GM21526 (cell line): ENCODE measurements around the gene ADCY6.

Experiments used
- ATAC-seq: cut with Tn5 transposase; IDR thresholded peaks from one replicate; pipeline ENCODE4 v1.9.1; 2021; ENCODE audit warnings: moderate library complexity; ENCODE audit not compliant: unreplicated experiment, low FRiP score

The ADCY6 gene

DNA sequence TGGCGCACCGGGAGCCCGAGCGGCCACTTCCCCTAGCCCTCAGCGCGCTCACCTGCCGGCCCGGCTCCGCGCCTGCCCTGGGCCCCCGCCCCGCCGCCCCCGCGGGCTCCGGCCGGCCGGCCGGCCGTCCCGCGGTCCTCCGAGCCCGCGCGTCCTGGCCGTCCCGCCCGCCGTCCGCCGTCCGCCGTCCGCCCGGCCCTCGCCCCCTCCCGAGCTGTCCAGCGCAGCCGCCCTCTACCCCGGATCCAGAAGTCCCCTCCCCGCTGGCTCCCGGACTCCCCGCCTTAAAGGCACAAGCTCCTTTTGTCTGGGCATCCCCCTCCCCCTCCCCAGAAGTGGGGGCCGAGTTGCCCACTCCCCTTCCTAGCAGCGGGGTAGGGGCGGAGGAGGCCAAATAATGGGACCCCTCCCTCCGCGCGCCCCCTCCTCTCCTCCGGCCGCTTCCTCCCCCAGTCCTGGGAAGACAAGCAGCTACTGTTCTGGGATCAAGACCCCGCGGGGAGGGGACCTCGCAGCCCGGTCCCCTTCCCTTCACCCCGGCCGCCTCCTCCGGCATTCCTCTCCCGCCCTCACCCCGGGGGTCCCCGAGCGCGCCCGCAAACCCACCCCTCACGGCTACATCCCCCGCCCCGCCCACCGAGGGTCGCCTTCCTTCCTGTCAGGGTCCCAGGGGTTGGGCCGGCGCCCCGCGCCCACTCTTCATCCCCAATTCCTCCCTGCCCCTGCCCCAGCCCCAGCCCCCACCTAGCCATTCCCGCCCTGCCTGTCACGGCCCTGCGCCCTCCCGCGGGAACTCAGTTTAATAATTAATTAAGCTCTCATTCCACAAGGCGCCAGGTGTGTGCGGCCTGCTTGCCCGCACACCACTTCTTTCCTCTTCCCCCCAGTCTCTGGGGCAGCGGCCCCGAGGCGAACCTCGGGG is at the start of gene ADCY6:
TSS of gene ADCY6 (minus strand) at position 236 of the 922 bp plus-strand sequence. CDS start 5,655 bp downstream, outside the sequence.
- ATAC-seq: no peak

DNA sequence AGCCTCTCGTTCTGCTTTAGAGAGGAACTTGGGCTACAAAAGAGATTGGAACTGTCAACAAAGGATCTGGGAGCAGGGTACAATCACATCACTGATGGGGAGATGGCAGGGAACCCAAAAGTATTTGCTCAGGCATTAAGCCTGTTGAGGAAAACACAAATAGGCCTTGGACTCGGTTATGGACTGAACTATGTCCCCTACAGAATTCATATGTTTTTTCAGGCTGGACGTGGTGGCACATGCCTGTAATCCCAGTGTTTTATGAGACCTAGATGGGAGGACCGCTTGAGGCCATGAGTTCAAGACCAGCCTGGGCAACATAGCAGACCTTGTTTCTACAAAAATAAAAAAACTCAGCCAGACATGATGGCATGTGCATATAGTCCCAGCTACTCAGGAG is 49.2 kb upstream of the ADCY6 start:
- no peak for ATAC-seq

DNA sequence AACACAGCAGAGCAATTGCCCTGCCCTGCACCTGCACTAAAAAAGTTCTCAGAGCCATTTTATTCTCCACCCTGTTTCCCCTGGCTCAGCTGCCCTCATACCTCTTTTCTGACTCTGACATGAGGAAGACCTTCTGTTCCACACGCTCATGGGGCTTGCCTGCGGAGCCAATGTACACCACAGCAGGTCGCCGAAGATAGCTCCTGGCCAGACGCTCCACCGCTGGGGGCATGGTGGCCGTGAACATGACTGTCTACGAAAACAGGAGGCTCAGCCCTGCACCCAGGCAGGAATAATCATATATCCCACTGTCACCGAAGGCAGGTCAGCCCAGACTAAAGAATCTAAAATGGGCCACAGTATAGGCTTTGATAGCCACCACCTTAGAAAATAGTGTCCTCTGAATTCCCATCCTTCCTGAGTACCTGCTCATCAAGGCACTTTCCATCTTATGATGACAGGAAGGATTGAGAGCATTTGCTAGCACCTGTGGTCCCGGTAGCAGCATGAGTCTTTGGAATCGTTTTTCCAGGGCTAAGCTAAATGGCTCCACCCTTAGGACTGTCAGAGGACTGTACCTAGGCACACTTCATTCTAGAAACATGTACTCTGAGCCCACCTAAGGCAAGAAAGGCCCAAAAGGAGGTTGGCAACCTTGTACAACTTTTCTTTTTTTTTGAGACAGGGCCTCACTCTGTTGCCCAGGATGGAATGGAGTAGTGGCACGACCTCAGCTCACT is 43.6 kb upstream of the ADCY6 start:
- ATAC-seq: no peak

DNA sequence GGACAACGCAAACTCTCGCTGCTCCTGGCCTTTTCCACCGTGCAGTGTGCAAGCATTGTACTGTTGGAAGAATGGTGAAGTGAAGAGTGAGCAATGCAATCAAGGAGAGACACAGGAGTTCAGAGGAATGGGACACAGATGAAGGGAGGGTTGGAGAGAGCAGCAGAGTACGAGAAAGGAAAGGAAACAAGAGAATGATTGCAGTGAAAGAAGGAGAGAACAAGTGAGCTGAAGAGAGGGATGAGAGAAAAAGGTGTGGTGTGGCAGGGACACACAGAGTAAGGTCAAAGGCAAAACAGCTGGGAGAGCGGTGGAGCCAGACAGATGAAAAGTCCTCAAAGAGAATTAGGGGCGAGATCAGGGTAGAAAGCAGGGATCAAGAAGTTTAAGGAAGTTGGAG is 42.4 kb upstream of the ADCY6 start:
- ATAC-seq: no peak

DNA sequence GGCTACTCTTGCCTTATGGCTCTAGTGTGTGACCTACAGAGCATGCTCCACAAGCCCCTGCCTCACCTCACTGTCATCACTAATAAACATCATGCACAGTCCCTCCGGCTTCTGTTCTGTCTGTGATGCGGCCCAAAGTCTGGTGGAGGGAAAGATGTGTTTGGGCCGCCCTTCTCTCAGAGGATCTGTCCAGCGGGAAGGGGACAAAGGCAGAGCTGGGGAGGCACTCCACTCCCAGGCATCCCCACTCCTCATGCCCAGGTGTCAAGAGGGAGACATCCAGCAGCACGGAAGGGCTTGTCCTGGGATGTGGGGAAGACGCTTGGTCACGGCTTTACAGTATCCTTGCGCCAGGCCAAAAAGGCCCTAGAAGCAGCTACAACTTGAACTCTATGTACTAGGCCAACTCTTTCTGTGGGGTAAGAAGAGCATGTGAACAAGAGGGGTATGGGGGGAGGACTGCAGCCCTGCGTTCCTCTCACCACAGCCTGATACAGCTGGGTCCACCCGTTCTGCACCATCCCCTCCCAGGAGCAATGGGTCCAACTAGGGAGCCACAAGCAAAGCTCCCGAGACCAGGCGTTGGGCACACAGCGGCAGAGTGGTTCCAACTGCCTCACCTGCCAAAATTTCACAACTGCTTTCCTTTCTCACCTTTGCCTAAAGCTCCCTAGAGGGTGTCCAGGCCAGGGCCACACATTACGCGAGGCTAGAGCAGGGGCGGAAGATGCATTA is 40.1 kb upstream of the ADCY6 start:
- no peak for ATAC-seq

DNA sequence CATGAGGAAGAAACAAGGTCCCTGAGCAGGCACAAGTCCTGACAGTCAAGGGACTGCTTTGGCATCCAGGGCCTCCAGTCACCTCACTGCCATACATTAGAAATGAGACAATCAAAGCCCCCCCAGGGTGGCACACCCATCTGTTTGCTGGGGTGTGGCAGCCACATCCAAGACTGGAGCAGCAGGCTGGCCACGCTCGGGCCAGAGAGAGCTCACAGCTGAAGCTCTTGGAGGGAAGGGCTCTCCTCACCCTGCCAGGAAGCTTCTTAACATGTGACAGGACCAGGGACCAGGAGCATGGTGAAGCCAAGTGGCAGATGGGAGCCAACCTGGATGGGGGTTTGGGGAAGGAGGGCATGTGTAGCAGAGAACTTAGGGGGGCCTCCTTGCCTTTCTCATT is 39.4 kb upstream of the ADCY6 start:
- no peak for ATAC-seq

DNA sequence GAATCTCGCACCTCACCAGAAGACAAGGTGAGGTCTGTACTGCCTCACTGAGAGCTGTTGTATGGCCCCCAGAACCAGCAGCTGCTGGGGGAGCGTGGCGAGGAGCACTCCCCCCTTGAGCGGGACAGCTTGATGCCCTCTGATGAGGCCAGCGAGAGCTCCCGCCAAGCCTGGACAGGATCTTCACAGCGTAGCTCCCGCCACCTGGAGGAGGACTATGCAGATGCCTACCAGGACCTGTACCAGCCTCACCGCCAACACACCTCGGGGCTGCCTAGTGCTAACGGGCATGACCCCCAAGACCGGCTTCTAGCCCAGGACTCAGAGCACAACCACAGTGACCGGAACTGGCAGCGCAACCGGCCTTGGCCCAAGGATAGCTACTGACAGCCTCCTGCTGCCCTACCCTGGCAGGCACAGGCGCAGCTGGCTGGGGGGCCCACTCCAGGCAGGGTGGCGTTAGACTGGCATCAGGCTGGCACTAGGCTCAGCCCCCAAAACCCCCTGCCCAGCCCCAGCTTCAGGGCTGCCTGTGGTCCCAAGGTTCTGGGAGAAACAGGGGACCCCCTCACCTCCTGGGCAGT is 38.7 kb upstream of the ADCY6 start:
- no peak for ATAC-seq

DNA sequence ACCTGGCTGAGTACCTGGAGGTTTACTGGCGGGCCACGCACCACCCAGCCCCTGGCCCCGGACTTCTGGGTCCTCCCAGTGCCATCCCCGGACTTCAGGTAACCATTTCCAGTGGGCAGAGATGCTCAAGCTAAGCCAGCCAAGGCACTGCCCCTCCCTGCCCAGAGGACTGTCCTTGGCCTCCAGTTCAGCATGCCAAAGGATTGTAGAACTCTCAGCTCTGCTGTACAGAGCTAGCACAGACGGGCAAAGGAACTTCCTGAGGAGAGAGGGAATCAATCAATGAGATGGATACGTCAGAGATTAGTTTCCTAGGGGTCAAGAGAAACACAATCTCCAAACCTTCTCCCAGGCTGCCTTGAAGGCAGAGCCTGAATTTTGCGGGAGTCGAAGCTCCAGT is 38.1 kb upstream of the ADCY6 start:
- no peak for ATAC-seq

DNA sequence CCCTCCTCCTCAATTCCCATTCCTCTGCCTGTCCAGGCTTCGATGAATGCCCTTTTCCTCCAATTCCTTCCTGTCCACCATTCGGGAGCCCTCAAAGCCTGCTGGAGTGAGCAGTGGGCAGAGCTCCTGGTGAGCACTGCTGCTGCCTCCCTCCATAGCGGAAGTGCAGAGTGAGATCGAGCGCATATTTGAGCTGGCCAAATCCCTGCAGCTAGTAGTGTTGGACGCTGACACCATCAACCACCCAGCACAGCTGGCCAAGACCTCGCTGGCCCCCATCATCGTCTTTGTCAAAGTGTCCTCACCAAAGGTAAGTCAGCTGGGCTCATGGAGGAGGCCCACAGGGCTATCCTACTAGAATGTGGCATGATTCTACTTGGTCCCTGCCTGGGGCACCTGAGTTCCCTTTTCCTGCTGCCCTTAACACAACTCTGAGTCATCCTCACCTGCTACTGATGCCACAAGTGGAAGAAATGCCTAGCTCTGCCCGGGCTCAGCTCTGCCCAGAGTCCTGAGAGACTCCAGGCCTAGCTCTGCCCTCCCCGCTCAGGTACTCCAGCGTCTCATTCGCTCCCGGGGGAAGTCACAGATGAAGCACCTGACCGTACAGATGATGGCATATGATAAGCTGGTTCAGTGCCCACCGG is 37.4 kb upstream of the ADCY6 start:
- ATAC-seq: no peak

DNA sequence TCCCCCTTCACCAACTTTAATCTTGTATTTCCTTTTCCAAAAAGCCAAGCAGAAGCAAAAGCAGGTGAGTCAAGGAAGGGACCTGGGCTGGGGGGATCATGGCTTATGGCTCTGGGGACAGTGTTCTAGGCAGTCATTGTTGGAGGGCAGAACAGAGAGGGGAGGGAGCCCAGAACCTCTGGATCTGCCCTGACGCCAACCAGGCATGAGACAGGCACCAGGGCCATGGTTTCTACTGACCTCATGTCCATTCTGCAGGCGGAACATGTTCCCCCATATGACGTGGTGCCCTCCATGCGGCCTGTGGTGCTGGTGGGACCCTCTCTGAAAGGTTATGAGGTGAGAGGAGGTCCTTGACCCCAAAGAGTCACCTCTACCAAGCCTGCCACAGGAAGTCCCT is 36.0 kb upstream of the ADCY6 start:
- ATAC-seq: no peak

DNA sequence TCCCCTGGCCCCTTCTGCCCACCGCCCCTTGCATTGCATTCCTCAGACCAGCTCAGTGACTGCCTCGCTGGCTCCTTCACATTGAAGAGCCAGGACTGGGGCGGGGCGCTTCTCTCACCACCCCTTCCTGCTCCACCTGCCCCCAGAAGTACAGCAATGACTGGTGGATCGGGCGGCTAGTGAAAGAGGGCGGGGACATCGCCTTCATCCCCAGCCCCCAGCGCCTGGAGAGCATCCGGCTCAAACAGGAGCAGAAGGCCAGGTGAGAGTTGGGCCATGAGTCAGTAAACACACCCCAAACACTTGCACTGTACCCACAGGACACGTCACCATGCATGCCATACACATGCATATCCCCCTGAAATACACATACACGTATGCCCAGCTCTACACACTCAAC is 35.2 kb upstream of the ADCY6 start:
- no peak for ATAC-seq

DNA sequence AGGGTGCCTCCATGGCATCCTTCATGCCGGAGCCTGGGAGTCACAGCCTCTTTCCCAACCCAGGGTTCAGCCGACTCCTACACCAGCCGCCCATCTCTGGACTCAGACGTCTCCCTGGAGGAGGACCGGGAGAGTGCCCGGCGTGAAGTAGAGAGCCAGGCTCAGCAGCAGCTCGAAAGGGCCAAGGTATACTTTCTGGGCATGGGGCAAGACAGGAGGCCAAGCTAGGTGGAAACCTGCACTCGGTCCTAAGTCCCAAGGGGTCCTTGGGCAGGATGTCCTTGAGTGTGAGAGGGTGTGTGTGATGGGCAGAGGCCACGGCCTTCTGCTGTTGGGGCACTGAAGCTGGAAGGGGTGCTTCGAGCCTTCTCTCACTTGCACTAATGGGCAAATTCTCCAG is 34.4 kb upstream of the ADCY6 start:
- ATAC-seq: no peak

DNA sequence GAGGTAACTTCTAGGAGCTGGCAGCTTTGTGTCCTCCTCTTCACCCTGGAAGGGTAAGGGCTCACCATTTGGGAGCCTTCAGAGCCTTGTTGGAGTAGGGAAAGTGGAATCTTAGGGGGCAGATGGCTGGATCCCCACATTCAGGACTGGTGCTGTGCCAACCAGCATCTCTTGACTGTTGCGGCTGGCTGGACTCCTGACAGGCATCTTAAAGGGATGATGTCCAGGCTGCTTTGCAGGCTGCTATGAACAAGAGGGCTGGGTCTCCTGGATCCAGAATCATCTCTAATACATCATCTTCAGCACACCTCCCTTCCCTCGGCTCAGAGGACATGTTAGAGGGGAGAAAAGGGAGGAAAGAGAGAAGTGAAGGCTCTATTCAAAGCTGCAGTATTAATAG is 33.8 kb upstream of the ADCY6 start:
- ATAC-seq: no peak

DNA sequence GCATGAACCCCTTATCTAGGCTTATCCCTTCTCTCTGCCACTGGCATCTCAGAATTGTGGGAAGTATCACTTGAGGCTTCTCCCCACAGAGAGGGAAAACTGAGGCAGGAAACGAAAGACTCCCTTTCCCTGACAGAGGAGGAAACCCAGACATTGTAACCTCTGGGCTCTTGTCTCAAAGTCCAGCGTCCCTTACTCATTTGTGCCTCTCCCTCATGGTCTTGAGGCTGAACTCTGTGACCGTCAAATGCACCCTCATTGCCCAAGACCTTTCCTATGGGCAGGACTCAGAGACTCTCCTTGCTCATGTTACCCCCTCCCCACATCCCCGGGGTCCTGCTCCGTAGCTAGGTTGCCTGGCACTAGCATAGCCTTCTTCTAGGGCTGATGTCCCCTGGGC is 33.2 kb upstream of the ADCY6 start:
- ATAC-seq: no peak

DNA sequence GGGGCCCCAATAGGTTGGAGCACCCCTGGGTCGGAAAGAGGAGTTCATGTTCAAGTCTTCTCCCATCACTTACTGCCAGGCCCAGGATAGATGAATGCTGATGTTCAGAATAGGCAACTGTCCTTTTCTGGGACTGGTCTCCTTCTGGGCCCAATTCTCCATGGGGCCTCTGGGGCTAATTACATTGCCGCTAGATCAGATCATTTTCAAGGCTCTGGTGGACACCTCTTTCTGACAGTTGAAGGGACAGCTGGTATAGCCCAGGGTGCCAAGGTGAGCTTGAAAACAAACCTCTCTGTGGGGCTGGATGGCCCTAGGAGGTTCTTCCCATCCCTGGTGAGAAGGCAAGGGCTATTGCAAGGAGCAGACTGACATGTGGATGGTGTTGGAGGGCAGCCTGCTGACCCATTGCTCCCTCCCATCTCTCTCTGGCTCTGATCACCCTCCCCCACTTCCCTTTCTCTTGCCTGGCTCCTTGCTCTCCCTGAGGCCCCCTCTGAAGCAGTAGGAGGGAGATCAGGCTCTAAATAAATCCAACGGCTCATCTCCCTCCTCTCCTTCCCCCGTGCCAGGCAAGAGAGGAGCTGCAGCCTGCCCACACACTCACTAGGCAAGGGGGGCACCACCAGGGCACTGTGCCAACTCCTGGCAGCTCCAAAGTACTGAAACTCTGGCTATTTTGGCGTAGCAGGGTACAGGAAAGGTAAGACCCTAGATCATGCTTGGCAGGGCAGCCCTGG is 31.3 kb upstream of the ADCY6 start:
- no peak for ATAC-seq

DNA sequence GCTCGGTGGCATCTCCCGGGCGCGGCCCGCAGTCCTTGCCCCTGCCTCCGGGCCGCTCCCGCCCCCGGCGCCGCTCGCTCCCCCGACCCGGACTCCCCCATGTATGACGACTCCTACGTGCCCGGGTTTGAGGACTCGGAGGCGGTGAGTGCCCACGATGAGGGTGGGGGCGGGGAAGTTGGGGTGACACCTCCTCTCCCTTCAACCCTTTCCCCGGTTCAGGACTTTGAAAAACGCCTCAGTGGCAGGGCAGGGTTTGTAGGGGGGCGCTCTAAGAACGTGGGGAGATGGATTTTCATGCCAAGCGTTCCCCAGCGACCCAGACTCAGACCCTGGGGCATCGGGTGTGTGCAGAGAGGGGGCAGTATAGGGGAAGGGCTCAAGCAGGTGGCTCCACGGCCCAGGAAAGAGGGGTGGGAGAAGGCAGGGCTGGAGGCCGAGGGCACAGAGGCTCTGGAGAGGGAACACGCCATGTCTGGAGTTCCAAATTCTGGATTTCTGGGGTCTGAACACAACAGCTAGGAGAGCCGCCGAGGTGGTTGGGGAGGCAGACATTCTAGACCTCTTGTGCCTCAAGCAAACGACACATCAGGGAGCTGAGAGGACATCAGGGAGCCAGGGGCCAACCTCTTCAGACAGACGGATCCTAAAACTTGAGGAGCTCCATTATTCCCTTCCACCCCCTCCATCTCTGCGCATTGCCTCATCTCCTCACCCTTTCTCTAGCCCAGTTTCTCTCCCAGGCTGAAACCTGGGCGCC is 30.1 kb upstream of the ADCY6 start:
- ATAC-seq: no peak

DNA sequence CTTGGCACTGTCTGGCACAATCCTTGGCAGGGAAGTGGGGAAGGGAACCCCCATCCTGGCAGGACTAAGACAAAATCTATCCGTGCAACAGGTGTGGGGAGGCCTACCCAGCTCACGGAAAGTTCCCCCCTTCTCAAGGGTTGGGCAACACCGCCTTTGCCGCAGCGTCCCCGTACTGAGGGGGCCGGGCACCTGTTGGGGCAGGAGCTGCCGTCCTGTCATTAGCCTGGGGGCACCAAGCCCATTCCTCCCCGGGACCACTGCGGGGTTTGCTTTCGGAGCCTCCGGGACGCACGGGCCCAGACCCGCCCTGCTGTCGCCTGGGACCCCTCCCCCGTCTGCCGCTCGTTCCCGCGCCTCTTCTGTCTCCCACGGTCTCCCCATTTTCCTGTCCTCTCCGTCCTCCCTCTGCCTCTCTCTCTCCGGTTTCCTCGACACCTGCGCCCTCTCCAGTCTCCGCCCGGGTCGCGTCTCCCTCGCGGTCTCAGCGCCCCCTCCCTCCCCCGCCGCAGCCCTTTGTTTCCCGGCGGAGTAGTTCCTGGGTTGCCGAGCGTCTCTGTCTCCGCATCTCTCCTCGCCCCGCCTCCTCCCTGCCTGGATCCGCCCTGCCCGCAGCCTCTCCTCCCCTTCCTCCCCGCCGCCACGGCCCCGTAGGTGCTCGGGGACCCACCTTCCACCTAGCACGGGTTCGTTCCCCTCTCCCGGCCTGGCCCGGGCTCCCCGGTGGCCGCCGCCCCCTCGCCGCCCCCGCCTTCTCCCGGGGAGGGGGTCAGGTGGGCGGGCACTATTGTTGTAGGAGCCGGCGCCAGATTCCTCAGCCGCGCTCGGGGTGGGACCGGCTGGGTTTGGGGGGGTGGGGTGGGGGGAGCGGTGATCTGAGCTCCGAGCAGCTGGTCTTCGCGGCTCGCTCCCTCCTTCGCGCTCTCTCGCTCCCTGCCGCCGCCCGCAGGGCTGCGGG is 29.3 kb upstream of the ADCY6 start, which contains the start of gene CACNB3:
TSS of gene CACNB3 (plus strand) at position 624 of the 958 bp plus-strand sequence. CDS start 434 bp downstream, outside the sequence.
- no peak for ATAC-seq
